Stimulated activated CD8-positive, alpha-beta memory T cell treated with anti-CD3 and anti-CD28 coated beads, Interleukin-12 subunit alpha, Interleukin-12 subunit beta, amount 100 ng/mL, for 4 hours (primary cell): ENCODE measurements around the gene ADNP.
"Not testable (repeated sequence)": the region's sequence is repeated elsewhere in the genome, so short reads cannot be mapped to it uniquely, and the experiment has no call there.

Experiments used
- DNase-seq: peaks from one replicate; pipeline ENCODE4 v3.0.0-alpha.2; 2020; ENCODE audit warnings: low read depth

ADNP gene

GRCh38 chr20:50900261-50900660, 31.0 kb downstream of the ADNP start:
- DNase-seq = no peak

GRCh38 chr20:50898475-50898874, 32.8 kb downstream of the ADNP start:
- no peak for DNase-seq

GRCh38 chr20:50895111-50895830, 36.0 kb downstream of the ADNP start:
- DNase-seq = no peak

GRCh38 chr20:50893620-50894019, 37.6 kb downstream of the ADNP start:
- DNase-seq = no peak

GRCh38 chr20:50892394-50892793, 38.8 kb downstream of the ADNP start:
- no peak for DNase-seq

- no peak for DNase-seq
Measured at GRCh38 chr20:50891138-50891537, 40.1 kb downstream of the ADNP start.

- no peak for DNase-seq
Measured at GRCh38 chr20:50887576-50887975, 43.7 kb downstream of the ADNP start.

- DNase-seq = no peak
Measured at GRCh38 chr20:50886184-50886790, 45.0 kb downstream of the ADNP start.

- no peak for DNase-seq
Measured at GRCh38 chr20:50885781-50886180, 45.5 kb downstream of the ADNP start.

GRCh38 chr20:50885068-50885467, 46.2 kb downstream of the ADNP start:
- DNase-seq = no peak

GRCh38 chr20:50883856-50884255, 47.4 kb downstream of the ADNP start:
- DNase-seq = no peak

- DNase-seq = not testable (repeated sequence)
Measured at GRCh38 chr20:50881759-50882424, 49.3 kb downstream of the ADNP start.

GRCh38 chr20:50879649-50880550, 51.3 kb downstream of the ADNP start:
- no peak for DNase-seq

- no peak for DNase-seq
Measured at GRCh38 chr20:50877232-50877743, 53.9 kb downstream of the ADNP start.

GRCh38 chr20:50876816-50877215, 54.4 kb downstream of the ADNP start:
- DNase-seq = no peak

GRCh38 chr20:50876063-50876685, 55.1 kb downstream of the ADNP start:
- no peak for DNase-seq

GRCh38 chr20:50874758-50875665, 56.2 kb downstream of the ADNP start:
- no peak for DNase-seq

GRCh38 chr20:50874111-50874757, 57.0 kb downstream of the ADNP start:
- no peak for DNase-seq

- no peak for DNase-seq
Measured at GRCh38 chr20:50873585-50873984, 57.7 kb downstream of the ADNP start.
